GM18870 (cell line): ENCODE data around the gene AIF1L.
"Not testable (repeated sequence)": the region's sequence is repeated elsewhere in the genome, so short reads cannot be mapped to it uniquely, and the experiment has no call there.

ENCODE experiments used
- ATAC-seq: cut with Tn5 transposase; IDR thresholded peaks from one replicate; pipeline ENCODE4 v1.9.1; 2021; ENCODE audit warnings: moderate library complexity; ENCODE audit not compliant: unreplicated experiment

The AIF1L gene

GRCh38 chr9:131117762-131118145, 21.4 kb downstream of the AIF1L start:
- no peak for ATAC-seq

GRCh38 chr9:131119600-131119999, 23.3 kb downstream of the AIF1L start:
- no peak for ATAC-seq

- ATAC-seq: no peak
Measured at GRCh38 chr9:131120620-131121228, 24.4 kb downstream of the AIF1L start.

- ATAC-seq: no peak
Measured at GRCh38 chr9:131121346-131121745, 25.0 kb downstream of the AIF1L start.

GRCh38 chr9:131122158-131122557, 25.8 kb downstream of the AIF1L start:
- no peak for ATAC-seq

DNA sequence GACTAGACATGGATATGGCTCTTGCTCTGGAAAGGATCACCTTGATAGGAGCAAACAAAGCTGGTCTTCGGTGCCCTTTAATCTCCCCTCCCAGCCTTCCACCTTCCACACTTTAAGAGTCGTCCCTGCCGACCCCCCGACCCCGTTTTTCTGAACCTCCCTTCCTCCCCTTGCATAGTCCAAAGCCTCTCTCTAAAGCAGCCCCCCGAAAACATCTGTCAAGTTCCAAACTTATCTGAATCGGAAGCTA, 28.6 kb downstream of the AIF1L start:
- ATAC-seq: no peak

DNA sequence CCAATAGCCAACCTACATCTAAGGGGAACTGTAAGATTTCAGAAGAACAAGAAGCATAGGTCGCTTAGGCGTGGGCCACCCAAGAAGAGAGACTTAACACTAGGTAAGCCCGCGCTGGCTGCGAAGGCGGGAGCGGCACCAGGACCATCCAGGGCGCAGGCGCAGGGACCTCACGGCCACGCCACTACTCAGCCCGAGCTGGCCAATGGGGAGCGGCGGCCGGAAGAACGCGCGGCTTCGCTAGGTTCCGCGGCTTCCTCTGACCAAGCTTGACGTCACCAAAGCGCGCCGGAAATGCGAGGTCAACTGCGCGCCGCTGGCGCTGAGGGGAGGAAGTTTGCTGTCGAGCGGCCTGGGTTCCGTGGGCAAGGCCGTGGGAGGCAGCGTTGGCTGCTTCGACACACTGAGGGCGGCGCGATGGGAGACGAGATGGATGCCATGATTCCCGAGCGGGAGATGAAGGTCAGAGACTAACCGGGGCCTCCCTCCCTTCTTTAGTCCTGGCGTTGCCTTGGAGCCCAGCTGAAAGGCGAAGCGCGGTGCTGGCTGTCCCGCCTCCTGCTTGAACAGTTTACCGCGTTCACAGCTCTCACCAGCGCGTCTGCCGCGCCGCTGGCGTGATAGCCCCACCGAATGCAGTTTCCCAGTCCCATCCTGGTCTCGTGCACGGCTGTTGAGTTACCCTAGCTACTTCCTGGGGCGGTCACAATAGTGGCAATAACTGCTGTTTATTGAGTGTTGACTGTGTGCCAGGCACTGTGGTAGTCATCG, 29.1 kb downstream of the AIF1L start, which contains the start of gene NUP214:
Gene NUP214, plus strand, starts transcription at position 299 of the 771 bp plus-strand sequence. Its CDS starts 119 bp downstream, at position 418.
- peak; percentile 85 for ATAC-seq

DNA sequence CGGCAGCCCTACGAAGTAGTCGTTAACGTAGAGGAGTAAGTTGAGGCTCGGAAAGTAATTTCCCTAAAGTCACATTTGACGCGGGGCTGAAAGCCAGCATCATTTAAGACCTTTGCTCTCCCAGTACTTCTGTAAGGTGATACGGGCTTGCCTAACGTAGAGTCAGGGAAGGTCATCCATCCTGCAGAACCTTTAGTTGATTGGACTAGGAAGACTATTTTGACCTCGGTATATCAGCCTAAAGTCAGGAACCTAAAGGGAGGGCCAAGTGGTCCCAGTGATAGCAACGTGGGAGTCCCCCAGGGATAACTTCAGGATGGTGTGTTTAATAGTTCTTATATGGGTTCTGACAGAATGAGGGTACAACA, 29.7 kb downstream of the AIF1L start:
- peak; percentile 10 for ATAC-seq

GRCh38 chr9:131129183-131129582, 32.9 kb downstream of the AIF1L start:
- no peak for ATAC-seq

DNA sequence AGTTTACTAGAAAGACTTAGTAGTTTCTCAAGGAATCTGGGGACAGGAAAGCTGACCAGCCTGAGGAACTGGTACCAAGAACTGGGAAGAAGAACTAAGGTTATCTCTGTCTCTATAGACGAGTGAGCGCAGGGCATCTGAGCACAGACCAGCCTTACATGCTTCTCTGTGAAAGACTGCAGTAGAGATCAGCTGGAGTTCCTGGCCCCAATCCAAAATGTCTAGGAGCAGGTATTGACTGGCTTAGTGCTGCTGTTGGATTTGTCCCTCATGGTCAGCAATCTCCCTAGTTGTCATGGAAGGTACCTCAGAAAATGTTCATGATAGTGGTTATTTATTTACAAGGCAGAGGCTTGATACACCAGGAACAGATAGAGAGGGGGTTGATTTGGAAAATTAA, 42.3 kb downstream of the AIF1L start:
- no peak for ATAC-seq

DNA sequence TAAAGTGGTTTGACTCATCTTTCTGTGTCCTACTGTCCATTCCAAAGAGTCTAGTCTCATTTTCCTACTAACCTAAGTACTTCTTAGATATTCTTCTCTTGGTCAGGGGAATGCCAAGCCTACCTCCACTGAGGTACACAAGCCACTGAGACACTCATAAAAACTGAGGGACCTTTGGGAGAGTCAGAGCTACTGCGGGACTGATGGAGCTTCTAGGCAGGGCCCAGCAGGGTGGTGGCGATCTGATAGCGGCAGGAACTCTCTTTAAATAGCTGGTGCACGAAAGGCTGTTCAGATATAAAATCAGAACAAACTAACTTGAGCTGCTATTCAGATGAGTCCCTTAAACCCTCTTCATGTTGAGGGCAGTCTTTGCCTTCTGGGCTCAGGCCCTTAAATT, 43.8 kb downstream of the AIF1L start:
- ATAC-seq: no peak

GRCh38 chr9:131140550-131140949, 44.2 kb downstream of the AIF1L start:
- ATAC-seq: no peak

GRCh38 chr9:131142160-131142559, 45.8 kb downstream of the AIF1L start:
- no peak for ATAC-seq

DNA sequence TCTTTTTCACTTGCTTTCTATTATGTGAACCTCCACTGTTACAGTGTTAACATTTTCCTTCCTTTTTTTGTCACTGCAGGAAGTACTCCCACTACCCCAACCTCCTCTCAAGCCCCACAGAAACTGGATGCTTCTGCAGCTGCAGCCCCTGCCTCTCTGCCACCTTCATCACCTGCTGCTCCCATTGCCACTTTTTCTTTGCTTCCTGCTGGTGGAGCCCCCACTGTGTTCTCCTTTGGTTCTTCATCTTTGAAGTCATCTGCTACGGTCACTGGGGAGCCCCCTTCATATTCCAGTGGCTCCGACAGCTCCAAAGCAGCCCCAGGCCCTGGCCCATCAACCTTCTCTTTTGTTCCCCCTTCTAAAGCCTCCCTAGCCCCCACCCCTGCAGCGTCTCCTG, 47.9 kb downstream of the AIF1L start:
- no peak for ATAC-seq

DNA sequence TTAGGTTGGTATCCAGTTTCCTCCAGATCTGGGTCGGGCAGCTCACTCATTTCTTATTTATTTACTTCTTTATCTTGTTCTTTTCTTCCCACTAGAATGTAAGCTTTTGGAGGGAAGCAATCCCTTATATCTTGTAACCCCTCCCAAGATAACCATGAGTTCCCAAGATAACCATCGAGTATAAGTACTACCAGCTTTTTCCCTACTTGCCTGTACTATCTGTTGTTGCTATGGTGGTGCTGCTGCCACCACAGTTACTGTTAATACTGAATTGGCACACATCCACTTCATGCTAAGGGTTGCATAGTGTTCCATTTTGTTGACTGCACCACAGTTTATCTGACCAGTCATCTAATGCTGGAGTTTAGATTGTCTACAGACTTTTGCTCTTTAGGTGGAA, 48.9 kb downstream of the AIF1L start:
- ATAC-seq: no peak

GRCh38 chr9:131146186-131146585, 49.9 kb downstream of the AIF1L start:
- ATAC-seq: no peak

- no peak for ATAC-seq
Measured at GRCh38 chr9:131148276-131148675, 51.9 kb downstream of the AIF1L start.

DNA sequence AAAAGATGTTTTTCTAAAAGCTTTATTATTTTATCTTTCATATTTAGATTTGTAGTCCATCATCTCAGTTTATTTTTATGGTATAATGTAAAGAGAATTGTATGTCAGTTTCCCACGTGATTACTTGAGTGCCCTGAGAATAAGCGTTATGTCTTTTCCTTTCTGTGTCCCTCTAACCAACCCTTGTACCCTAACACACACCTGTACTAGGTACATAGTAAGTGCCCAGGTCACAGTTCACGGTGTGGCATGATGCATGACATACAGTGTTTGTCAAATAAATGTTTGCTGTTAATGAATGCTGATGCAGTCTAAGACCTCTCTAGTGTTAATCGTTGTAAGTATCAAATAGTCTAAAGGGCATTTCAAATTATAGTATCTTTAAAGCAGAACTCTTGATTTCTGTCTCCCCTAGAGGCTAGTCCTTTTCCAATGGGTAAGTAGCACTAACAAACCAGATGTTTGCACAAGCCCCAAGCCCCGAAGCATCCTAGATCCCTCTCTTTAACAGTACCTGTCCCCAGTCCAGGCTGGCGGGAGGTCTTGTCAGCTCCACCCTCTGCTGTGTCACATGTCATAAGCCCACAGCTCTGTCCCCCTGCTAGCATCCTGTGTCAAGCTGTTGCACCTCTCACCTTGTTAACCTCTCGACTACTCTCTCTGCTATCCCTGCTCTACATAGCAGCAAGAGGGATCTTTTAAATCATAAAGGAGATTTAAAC, 52.8 kb downstream of the AIF1L start:
- no peak for ATAC-seq

- ATAC-seq: no peak
Measured at GRCh38 chr9:131149688-131150053, 53.3 kb downstream of the AIF1L start.

GRCh38 chr9:131153595-131153994, 57.3 kb downstream of the AIF1L start:
- ATAC-seq: no peak

DNA sequence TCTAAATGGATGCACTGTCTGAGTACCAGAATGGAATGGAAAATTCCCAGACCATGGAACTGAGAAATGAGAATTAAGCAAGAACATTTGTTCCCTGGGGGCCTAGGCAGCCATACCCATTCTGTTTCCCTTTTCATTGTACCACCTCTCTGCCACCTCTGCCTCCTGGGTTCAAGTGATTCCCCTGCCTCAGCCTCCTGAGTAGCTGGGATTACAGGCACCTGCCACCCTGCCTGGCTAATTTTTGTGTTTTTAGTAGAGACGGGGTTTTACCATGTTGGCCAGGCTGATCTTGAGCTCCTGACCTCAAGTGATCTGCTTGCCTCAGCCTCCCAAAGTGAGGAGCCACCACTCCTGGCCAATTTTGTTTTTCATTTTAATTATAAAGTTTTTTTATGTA, 62.3 kb downstream of the AIF1L start:
- ATAC-seq: not testable (repeated sequence)

DNA sequence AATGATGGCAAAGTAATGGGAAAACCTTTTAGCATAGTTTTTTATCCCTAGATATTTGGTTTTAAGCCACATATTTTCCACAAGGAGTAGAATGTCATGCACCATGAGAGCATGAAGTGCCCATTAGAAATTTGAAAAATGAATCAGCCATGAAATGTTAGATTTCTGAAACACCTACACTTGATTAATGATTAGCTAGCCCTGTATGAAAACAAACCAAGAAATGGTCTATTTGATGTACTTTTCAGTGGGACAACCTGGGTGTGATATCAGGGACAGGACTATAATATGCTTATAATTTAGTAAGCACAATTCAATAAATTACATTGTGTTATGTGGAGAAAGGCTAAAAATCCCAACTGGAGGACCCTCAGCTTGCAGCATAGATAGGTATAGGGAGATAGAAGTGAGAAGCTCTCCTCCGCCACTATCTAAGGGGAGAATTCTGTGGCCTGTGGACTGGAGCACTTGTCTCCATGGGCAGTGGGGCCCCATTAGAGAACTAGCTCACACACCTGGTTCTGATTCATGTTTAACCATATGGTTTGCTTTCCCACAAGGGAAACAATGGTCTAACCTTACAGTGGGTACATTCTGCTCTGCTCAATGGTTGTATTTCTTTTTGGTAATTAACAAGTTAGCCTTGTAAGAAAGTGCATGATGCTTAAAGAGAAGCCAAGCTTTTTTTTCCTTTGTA, 64.2 kb downstream of the AIF1L start:
- ATAC-seq: no peak
